PC-9 (cell line): Measurements from ENCODE around the gene DPEP2. TPM values are rescaled to one million over a fixed set of nuclear protein-coding genes. Genes with fewer than 3 reads are reported as not detected.

Source experiments
- BruUV-seq: library from RNA; stranded (reverse); fragments of 400-500 nt; replicated peaks from 2 replicates; lab custom pipeline; 2021; lab: Mats Ljungman, UMichigan
- CTCF ChIA-PET: fragments of 300-600 bp; sonication (Branson Sonifier 250); formaldehyde crosslinking; loops from one replicate; lab custom pipeline; 2022; ENCODE audit warnings: antibody characterized with exemption; lab: Charles Lee
- POLR2A ChIA-PET: fragments of 300-600 bp; sonication (Branson Sonifier 250); formaldehyde crosslinking; loops from one replicate; lab custom pipeline; 2022; ENCODE audit warnings: antibody characterized with exemption; ENCODE audit not compliant: unreplicated experiment; lab: Charles Lee
- DNase-seq, 2 experiments: peaks; one replicate each; pipeline versions ENCODE4 v3.0.0 to v3.0.0-alpha.2; 2015 to 2022; ENCODE audit warnings: mixed read lengths in 1 of 2
- H2AFZ ChIP-seq: fragments of 200-600 bp; sonication (generic); 2 replicates; pipeline ENCODE4 v1.8.1; 2017; ENCODE audit warnings: antibody characterized with exemption
- H3F3A ChIP-seq: fragments of 200-600 bp; sonication (generic); 2 replicates; pipeline ENCODE4 v1.8.1; 2017; ENCODE audit warnings: antibody characterized with exemption, mild to moderate bottlenecking, low read depth; ENCODE audit not compliant: insufficient read depth
- H3K27ac ChIP-seq: fragments of 200-600 bp; sonication (generic); 2 replicates; pipeline ENCODE4 v1.6.1; 2016; ENCODE audit warnings: mixed run types
- H3K27me3 ChIP-seq: fragments of 200-600 bp; sonication (generic); 2 replicates; pipeline ENCODE4 v1.6.1; 2016; ENCODE audit warnings: low read depth, mixed run types; ENCODE audit not compliant: insufficient read depth
- H3K36me3 ChIP-seq: fragments of 200-600 bp; sonication (generic); 2 replicates; pipeline ENCODE4 v1.6.1; 2016; ENCODE audit warnings: low read depth, mixed run types
- H3K4me1 ChIP-seq: fragments of 200-600 bp; sonication (generic); replicated peaks from 2 replicates; pipeline ENCODE4 v1.6.1; 2016; ENCODE audit warnings: mixed run types; ENCODE audit not compliant: insufficient read depth
- H3K4me2 ChIP-seq: fragments of 200-600 bp; sonication (generic); 2 replicates; pipeline ENCODE4 v1.6.1; 2017; ENCODE audit warnings: mixed run types
- H3K4me3 ChIP-seq: fragments of 200-600 bp; sonication (generic); 2 replicates; pipeline ENCODE4 v1.6.1; 2016; ENCODE audit warnings: mixed run types
- H3K79me2 ChIP-seq: fragments of 200-600 bp; sonication (generic); 2 replicates; pipeline ENCODE4 v1.6.1; 2017; ENCODE audit warnings: low read depth, mixed run types
- H3K9me2 ChIP-seq: fragments of 200-600 bp; sonication (generic); 2 replicates; pipeline ENCODE4 v1.8.1; 2017; ENCODE audit warnings: mild to moderate bottlenecking; ENCODE audit not compliant: insufficient read depth
- H3K9me3 ChIP-seq: fragments of 200-600 bp; sonication (generic); 2 replicates; pipeline ENCODE4 v1.8.1; 2016; ENCODE audit warnings: low read depth; ENCODE audit not compliant: insufficient read depth
- H4K20me1 ChIP-seq: fragments of 200-600 bp; sonication (generic); 2 replicates; pipeline ENCODE4 v1.8.1; 2017; ENCODE audit not compliant: insufficient read depth
- CTCF ChIP-seq: fragments of 200-600 bp; sonication (generic); conservative IDR thresholded peaks from 2 replicates; pipeline ENCODE4 v1.6.1; 2017; ENCODE audit warnings: mixed run types, antibody characterized with exemption, mild to moderate bottlenecking, moderate library complexity
- EZH2 ChIP-seq: fragments of 200-600 bp; sonication (generic); IDR thresholded peaks from 2 replicates; pipeline ENCODE4 v1.8.0; 2017; ENCODE audit warnings: antibody characterized with exemption, low read depth
- intact Hi-C: fragments of 100-400 bp; cut with micrococcal nuclease; formaldehyde crosslinking; loops from one replicate; pipeline ENCODE4 v1.10.0; 2022; ENCODE audit not compliant: unreplicated experiment
- total RNA-seq: library from RNA; stranded (reverse); gene quantifications from 2 replicates; pipeline ENCODE4 v1.2.3, GENCODE V29; 2021

DPEP2 gene
- total RNA-seq, 1 experiment from 2014 or later: not detected

GRCh38 chr16:68041783-68042182, 42.5 kb upstream of the DPEP2 start:
- H3K4me1 ChIP-seq: no peaks in the 10 kb centered on the region
- ChIA-PET POLR2A (no interaction called here), CTCF (interaction anchor here (0.7 kb wide), 2 partner anchors 226 to 320 kb away, joined by 6 to 8 read pairs; no protein-coding TSS in a partner anchor)
- H3K27ac ChIP-seq: no peak overlapping the region
- intact Hi-C loops: loop anchor here (2.0 to 10.0 kb wide), 4 partner anchors 97 to 369 kb away; partner anchors contain the start of gene LCAT
- no peak for DNase-seq
- H3K9me2 ChIP-seq: no peaks in the 10 kb centered on the region
- no peaks in the 10 kb centered on the region for H4K20me1 ChIP-seq
- BruUV-seq: no TSS peak
- H3K36me3 ChIP-seq: no peaks in the 10 kb centered on the region
- TF ChIP-seq CTCF (no peak), EZH2 (no peak)
- no peaks in the 10 kb centered on the region for H3K27me3 ChIP-seq
- H3K79me2 ChIP-seq: no peaks in the 10 kb centered on the region
- no peak overlapping the region for H3K4me2 ChIP-seq
- no peaks in the 10 kb centered on the region; the same call in 1 of the 2 replicates for H3F3A ChIP-seq
- H3K9me3 ChIP-seq: no peaks in the 10 kb centered on the region
- H2AFZ ChIP-seq: no peak overlapping the region
- H3K4me3 ChIP-seq: no peak overlapping the region

- no peaks in the 10 kb centered on the region for H3K9me2 ChIP-seq
- ChIA-PET CTCF (interaction anchor here (0.6 to 1.1 kb wide), 14 partner anchors 8 to 519 kb away, joined by 3 to 13 read pairs (median 4); no protein-coding TSS in a partner anchor), POLR2A (interaction anchor here (0.6 kb wide), 2 partner anchors 8 to 31 kb away, joined by 5 to 23 read pairs; no protein-coding TSS in a partner anchor)
- DNase-seq: peak; percentile 55 to 83
- H2AFZ ChIP-seq: no peak overlapping the region
- BruUV-seq: no TSS peak
- no peak overlapping the region for H3K4me3 ChIP-seq
- no peak overlapping the region for H3K4me2 ChIP-seq
- H3K4me1 ChIP-seq: no peaks in the 10 kb centered on the region
- no peaks in the 10 kb centered on the region for H3K79me2 ChIP-seq
- intact Hi-C loops: loop anchor here (1.0 to 10.0 kb wide), 6 partner anchors 47 to 368 kb away; partner anchors contain the start of gene LCAT
- no peak overlapping the region for H3K27ac ChIP-seq
- no peaks in the 10 kb centered on the region for H3K27me3 ChIP-seq
- H3K36me3 ChIP-seq: no peaks in the 10 kb centered on the region
- H4K20me1 ChIP-seq: no peaks in the 10 kb centered on the region
- no peaks in the 10 kb centered on the region; the same call in 1 of the 2 replicates for H3F3A ChIP-seq
- H3K9me3 ChIP-seq: no peaks in the 10 kb centered on the region
- TF ChIP-seq EZH2 (no peak), CTCF (peak; percentile 94)
Measured at GRCh38 chr16:68040506-68041288, 41.4 kb upstream of the DPEP2 start.

DNA sequence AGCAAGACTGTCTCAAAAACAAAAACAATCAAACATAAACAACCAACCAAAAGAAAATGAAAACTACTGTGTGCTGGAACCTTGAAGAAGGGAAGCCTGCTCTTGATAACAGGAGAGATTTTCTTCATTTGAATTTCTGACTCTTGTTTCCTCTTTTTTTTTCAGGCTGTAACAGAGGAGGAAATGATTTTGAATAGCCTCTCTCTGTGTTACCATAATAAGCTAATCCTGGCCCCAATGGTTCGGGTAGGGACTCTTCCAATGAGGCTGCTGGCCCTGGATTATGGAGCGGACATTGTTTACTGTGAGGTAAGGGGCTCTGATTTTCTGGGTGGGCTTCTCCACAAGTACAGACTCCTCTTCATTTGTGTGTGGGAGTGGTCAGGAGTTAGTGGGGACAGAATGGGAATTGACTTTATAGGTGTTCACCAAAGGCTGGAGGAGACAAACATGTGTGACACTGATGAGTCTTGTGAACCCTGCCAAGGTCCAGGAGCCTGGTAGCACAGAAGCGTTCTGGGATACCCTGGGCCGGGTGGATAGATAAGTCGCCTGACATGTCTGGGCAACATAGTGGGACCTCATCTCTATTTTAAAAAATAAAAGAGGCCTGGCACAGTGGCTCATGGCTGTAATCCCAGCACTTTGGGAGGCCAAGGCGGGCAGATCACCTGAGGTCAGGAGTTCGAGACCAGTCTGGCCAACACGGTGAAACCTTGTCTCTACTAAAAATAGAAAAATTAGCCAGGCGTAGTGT, 38.7 kb upstream of the DPEP2 start:
- CTCF ChIA-PET: interaction anchor here (0.6 kb wide), 1 partner anchor 204 kb away, joined by 4 read pairs; no protein-coding TSS in a partner anchor
- Histone ChIP-seq H3K4me1 (no peaks in the 10 kb centered on the region), H3K9me2 (no peaks in the 10 kb centered on the region), H3K36me3 (no peaks in the 10 kb centered on the region), H2AFZ (no peak overlapping the region), H3F3A (no peaks in the 10 kb centered on the region; the same call in 1 of the 2 replicates), H3K4me3 (no peak overlapping the region), H3K4me2 (no peak overlapping the region), H4K20me1 (no peaks in the 10 kb centered on the region), H3K9me3 (no peaks in the 10 kb centered on the region), H3K27ac (no peak overlapping the region), H3K27me3 (no peaks in the 10 kb centered on the region), H3K79me2 (no peaks in the 10 kb centered on the region)
- no peak for TF ChIP-seq CTCF
- TF ChIP-seq EZH2: no peak
- POLR2A ChIA-PET: no interaction called here
- intact Hi-C loops: no loop called here
- BruUV-seq: no TSS peak
- DNase-seq: no peak
